HG02973 (cell line): Measurements from ENCODE around the gene NPIPB4.
"Not testable (repeated sequence)": the region's sequence is repeated elsewhere in the genome, so short reads cannot be mapped to it uniquely, and the experiment has no call there.

Experiments
- ATAC-seq: cut with Tn5 transposase; IDR thresholded peaks from one replicate; pipeline ENCODE4 v1.9.1; 2021; ENCODE audit warnings: moderate library complexity; ENCODE audit not compliant: unreplicated experiment

NPIPB4 gene

GRCh38 chr16:21857656-21858055 lies at the start of gene NPIPB4:
Gene NPIPB4, minus strand, starts transcription at chr16:21857756. Its CDS starts 378 bp downstream, at chr16:21857378.
- not testable (repeated sequence) for ATAC-seq

DNA sequence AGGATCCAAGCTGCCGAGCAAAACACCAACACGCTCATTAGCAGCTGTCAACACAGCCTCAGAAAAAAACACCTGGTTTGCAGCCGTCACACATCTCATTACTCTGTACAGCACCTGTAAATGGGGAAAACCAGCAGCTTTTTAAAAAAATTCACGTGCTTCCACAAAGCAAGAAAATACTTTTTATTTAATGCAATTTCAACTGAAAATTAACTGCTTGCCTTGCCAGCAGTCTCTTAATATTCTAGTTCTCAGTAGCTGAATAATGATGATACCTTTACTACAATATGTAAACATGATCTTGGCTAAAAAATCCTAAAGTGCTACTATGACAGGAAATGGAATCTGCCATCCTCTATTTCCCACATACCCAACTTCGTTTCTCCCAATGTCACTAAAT lies 41.4 kb upstream of the NPIPB4 start:
- not testable (repeated sequence) for ATAC-seq

GRCh38 chr16:21881988-21882387 lies 24.4 kb upstream of the NPIPB4 start:
- ATAC-seq, result not testable (repeated sequence)

- not testable (repeated sequence) for ATAC-seq
Measured at GRCh38 chr16:21837186-21837585, 20.4 kb downstream of the NPIPB4 start.

DNA sequence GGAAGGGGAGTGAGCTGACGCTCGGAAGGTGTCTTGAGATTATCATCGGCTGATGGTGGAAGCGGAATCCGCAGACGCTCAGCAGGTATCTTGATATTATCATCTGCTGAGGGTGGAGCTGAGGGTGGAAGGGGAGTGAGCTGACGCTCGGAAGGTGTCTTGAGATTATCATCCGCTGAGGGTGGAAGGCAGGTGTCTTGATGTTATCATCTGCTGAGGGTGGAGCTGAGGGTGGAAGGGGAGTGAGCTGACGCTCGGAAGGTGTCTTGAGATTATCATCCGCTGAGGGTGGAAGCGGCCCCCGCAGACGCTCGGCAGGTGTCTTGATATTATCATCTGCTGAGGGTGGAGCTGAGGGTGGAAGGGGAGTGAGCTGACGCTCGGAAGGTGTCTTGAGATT lies 21.2 kb downstream of the NPIPB4 start:
- ATAC-seq, result not testable (repeated sequence)

DNA sequence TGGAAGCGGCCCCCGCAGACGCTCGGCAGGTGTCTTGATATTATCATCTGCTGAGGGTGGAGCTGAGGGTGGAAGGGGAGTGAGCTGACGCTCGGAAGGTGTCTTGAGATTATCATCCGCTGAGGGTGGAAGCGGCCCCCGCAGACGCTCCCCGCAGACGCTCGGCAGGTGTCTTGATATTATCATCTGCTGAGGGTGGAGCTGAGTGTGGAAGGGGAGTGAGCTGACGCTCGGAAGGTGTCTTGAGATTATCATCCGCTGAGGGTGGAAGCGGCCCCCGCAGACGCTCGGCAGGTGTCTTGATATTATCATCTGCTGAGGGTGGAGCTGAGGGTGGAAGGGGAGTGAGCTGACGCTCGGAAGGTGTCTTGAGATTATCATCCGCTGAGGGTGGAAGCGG lies 21.8 kb downstream of the NPIPB4 start:
- ATAC-seq, result not testable (repeated sequence)

GRCh38 chr16:21834211-21834610 lies 23.3 kb downstream of the NPIPB4 start:
- not testable (repeated sequence) for ATAC-seq

GRCh38 chr16:21829929-21830328 lies 27.6 kb downstream of the NPIPB4 start:
- not testable (repeated sequence) for ATAC-seq

DNA sequence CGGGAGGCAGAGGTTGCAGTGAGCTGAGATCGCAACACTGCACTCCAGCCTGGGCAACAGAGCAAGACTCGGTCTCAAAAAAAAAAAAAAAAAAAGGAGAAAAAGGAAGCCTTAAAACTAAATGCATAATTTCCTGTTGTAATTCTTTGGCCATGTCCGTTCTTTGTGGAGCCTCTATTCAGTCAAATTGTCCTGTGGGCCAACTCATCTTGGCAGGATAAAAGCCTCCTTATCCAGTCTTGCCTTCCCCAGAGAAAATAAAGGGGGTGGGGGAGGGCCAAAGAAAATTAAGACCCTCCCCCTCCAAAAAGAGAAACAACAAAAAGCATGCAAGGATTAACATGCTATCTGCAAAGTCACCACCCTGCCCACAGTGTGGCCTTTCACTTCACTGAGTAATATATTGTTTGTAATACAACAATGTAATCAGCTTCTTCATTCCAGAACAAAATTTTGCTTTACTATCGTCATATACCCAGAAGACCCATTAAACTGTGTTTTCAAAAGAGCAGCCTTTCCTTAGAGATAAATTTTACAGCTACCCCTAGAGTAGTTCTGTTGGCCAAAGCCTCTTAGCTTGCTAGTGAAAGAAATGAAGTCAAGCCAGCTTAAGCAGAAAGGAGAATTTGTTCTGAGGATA lies 31.4 kb downstream of the NPIPB4 start:
- ATAC-seq, result not testable (repeated sequence)

- ATAC-seq, result not testable (repeated sequence)
Measured at GRCh38 chr16:21825526-21825925, 32.0 kb downstream of the NPIPB4 start.

- not testable (repeated sequence) for ATAC-seq
Measured at GRCh38 chr16:21823258-21823657, 34.3 kb downstream of the NPIPB4 start.

DNA sequence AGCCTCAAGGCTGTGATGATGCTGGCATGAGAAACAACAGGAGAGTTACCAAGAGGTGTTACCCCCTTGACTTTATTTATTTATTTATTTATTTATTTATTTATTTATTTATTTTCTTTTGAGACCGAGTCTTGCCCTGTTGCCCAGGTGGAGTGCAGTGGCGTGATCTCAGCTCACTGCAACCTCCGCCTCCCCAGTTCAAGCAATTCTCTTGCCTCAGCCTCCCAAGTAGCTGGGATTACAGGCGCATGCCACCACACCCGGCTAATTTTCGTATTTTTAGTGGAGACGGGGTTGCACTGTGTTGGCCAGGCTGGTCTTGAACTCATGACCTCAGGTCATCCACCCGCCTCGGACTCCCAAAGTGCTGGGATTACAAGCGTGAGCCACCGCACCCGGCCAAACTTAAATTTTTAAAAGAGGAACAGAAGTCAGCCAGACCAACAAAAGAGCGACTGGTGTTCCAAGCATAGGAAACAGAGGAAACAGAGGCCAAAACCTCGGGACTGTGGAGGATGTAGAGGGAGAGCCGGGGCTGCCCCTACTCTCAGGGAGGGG lies 36.6 kb downstream of the NPIPB4 start:
- not testable (repeated sequence) for ATAC-seq

- ATAC-seq, result peak; percentile 88
Measured at GRCh38 chr16:21820028-21820907, 37.3 kb downstream of the NPIPB4 start.

- not testable (repeated sequence) for ATAC-seq
Measured at GRCh38 chr16:21819617-21820016, 37.9 kb downstream of the NPIPB4 start.

GRCh38 chr16:21817012-21817411 lies 40.5 kb downstream of the NPIPB4 start:
- not testable (repeated sequence) for ATAC-seq

DNA sequence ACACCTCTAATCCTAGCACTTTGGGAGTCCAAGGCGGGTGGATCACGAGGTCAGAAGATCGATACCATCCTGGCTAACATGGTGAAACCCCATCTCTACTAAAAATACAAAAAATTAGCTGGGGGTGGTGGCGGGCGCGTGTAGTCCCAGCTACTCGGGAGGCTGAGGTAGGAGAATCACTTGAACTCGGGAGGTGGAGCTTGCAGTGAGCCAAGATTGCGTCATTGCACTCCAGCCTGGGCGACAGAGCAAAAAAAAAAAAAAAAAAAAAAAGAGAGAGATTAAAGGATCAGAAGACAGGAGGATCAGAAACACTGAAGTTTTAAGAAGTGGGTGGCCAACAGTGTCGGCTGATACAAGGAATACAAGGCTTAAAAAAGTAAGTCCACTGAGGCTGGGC lies 41.9 kb downstream of the NPIPB4 start:
- not testable (repeated sequence) for ATAC-seq

- ATAC-seq, result not testable (repeated sequence)
Measured at GRCh38 chr16:21802375-21802663, 55.2 kb downstream of the NPIPB4 start.

DNA sequence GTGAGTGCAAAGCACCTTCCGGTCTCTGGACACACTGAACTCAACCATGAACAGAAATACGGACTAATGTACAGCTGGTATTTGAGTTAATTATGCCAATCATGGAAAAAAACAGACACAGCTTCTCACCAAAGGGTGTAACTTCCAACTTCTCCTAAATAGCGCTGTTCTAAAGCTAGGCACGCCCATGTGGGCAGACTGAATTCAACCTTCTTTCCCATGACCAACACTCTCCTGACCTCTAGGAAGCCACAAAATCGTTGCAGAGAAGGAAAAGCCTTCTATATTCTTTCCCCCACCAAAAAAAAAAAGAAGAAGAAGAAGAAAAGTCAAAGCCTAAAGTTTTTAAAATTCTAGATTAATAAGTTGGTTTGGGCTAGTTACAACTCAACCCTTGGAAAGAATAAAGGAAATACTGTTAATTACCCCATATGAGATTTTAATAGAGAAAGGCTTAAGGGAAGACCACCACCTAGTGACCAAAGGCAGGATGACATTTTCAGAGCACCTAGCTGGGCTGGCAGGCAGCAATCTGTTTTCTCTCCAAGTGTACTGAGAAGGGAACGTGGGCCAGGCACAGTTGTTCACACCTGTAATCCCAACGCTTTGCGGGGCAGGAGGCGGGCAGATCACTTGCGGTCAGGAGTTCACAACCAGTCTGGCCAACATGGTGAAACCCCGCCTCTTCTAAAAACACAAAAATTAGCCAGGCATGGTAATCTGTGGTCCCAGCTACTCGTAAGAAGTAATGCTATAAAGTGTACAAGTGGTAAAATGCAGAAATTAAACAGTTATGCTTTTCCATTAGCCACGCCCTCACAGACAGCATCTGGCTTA lies 55.8 kb downstream of the NPIPB4 start:
- not testable (repeated sequence) for ATAC-seq

DNA sequence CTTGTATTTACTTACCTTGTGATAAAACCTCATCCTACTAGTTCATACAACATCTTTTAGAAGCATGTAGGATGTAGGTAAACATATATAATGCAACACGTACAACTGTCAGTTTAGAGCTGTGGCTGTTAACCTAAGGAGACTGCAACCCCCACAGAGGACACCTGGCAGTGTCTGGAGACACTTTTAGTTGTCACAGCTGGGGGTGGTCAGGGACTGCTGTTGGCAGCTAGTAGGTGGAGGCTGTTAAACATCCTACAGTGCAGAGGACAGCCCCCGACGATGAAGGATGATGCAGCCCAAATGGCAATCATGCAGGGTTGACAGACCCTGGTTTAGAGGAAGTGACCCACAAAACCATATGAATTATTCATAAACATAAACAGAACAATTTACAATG lies 59.0 kb downstream of the NPIPB4 start:
- ATAC-seq, result not testable (repeated sequence)

DNA sequence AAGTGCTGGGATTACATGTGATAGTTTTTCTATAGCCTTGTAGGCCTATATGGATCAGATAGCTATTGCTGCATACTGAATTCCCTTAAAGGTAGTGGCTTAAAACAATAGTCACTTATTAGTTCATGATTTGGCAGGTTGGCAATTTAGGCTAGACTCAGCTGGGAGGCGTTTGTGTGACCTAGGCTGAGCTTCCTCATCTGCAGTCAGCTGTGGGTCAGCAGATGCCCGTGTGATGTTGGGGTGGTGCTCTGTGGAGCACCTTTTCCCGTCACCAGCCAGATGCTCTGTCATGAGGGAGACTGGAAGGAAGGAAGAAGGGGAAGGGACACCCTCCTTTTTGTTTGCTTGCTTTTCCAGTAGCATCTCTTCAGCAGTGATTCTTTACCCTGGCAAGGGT lies 64.2 kb downstream of the NPIPB4 start:
- not testable (repeated sequence) for ATAC-seq

DNA sequence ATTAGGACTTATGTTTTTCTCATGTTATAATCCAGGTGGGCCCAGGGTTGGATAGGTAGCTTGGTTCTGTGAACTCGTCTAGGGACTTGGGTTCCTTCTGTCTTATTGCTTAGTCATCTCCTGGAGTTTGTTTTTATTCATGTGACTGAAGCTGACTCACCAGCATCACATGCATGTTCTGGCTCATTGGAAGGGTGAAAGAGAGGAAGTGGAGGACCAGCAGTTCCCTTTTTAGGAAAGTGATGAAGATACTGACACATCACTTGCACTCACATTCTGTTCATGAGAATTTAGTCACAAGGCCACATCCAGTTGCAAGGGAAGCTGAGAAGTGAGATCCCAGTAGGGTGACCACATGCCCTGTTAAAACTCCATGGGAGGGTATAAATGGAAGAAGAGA lies 67.0 kb downstream of the NPIPB4 start:
- peak; percentile 41 for ATAC-seq
